H9 (cell line): ENCODE results near the gene RFESD. TPM values are rescaled to one million over a fixed set of nuclear protein-coding genes. Genes with fewer than 3 reads are reported as not detected.

Experiments used
- DNase-seq: peaks from one replicate; pipeline ENCODE4 v3.0.0-alpha.2; 2017
- H2AFZ ChIP-seq: one replicate; pipeline ENCODE4 v1.6.1; 2013; ENCODE audit warnings: mild to moderate bottlenecking, low read length, control low read depth, moderate library complexity
- H2AK5ac ChIP-seq: 2 replicates; pipeline ENCODE4 v1.6.1; 2013; ENCODE audit warnings: low read length, control low read depth, mixed read lengths; ENCODE audit not compliant: insufficient read length
- H2BK120ac ChIP-seq: one replicate; pipeline ENCODE4 v1.6.1; 2013; ENCODE audit warnings: low read depth, mild to moderate bottlenecking, low read length, control low read depth, inconsistent platforms; ENCODE audit not compliant: poor library complexity, severe bottlenecking
- H2BK12ac ChIP-seq: 2 replicates; pipeline ENCODE4 v1.6.1; 2013; ENCODE audit warnings: low read length, control low read depth, mixed read lengths, low read depth; ENCODE audit not compliant: insufficient read length
- H2BK15ac ChIP-seq: 2 replicates; pipeline ENCODE4 v1.6.1; 2013; ENCODE audit warnings: low read depth, low read length, control low read depth
- H2BK20ac ChIP-seq: one replicate; pipeline ENCODE4 v1.6.1; 2013; ENCODE audit warnings: low read depth, mild to moderate bottlenecking, low read length, control low read depth, inconsistent platforms; ENCODE audit not compliant: poor library complexity, severe bottlenecking
- H2BK5ac ChIP-seq: 2 replicates; pipeline ENCODE4 v1.6.1; 2013; ENCODE audit warnings: low read length, control low read depth, mixed read lengths; ENCODE audit not compliant: insufficient read length
- H3K14ac ChIP-seq: 2 replicates; pipeline ENCODE4 v1.6.1; 2013; ENCODE audit warnings: low read length, control low read depth; ENCODE audit not compliant: insufficient read depth
- H3K18ac ChIP-seq: 2 replicates; pipeline ENCODE4 v1.6.1; 2013; ENCODE audit warnings: low read depth, mild to moderate bottlenecking, mixed read lengths, low read length, control low read depth; ENCODE audit not compliant: insufficient read length
- H3K23ac ChIP-seq: 2 replicates; pipeline ENCODE4 v1.6.1; 2013; ENCODE audit warnings: low read length, control low read depth, mixed read lengths, low read depth; ENCODE audit not compliant: insufficient read length
- H3K23me2 ChIP-seq: 2 replicates; pipeline ENCODE4 v1.6.1; 2013; ENCODE audit warnings: low read depth, mild to moderate bottlenecking, mixed read lengths, low read length, control low read depth; ENCODE audit not compliant: insufficient read length, poor library complexity, severe bottlenecking
- H3K27ac ChIP-seq: 2 replicates; pipeline ENCODE4 v1.5.1; 2013; ENCODE audit warnings: low read length, control low read depth, mixed read lengths, low read depth; ENCODE audit not compliant: insufficient read length
- H3K27me3 ChIP-seq: 2 replicates; pipeline ENCODE4 v1.6.1; 2013; ENCODE audit warnings: low read length, control low read depth, inconsistent platforms; ENCODE audit not compliant: insufficient read depth
- H3K4ac ChIP-seq: 2 replicates; pipeline ENCODE4 v1.6.1; 2013; ENCODE audit warnings: low read depth, mild to moderate bottlenecking, control low read depth, inconsistent platforms, low read length, moderate library complexity
- H3K4me1 ChIP-seq: 2 replicates; pipeline ENCODE4 v1.6.1; 2013; ENCODE audit warnings: low read length, control low read depth, inconsistent platforms; ENCODE audit not compliant: insufficient read depth
- H3K4me2 ChIP-seq: 2 replicates; pipeline ENCODE4 v1.6.1; 2013; ENCODE audit warnings: low read length, control low read depth, mixed read lengths; ENCODE audit not compliant: insufficient read length, insufficient read depth
- H3K56ac ChIP-seq: 2 replicates; pipeline ENCODE4 v1.6.1; 2013; ENCODE audit warnings: low read depth, mild to moderate bottlenecking, mixed read lengths, low read length, control low read depth; ENCODE audit not compliant: insufficient read length
- H3K79me1 ChIP-seq: 2 replicates; pipeline ENCODE4 v1.6.1; 2013; ENCODE audit warnings: low read depth, mild to moderate bottlenecking, moderate library complexity, low read length, control low read depth, inconsistent platforms; ENCODE audit not compliant: insufficient read depth, poor library complexity, severe bottlenecking
- H3K79me2 ChIP-seq: 2 replicates; pipeline ENCODE4 v1.6.1; 2013; ENCODE audit warnings: low read length, control low read depth, inconsistent platforms; ENCODE audit not compliant: insufficient read depth
- H3K9ac ChIP-seq: 2 replicates; pipeline ENCODE4 v1.6.1; 2013; ENCODE audit warnings: low read length, control low read depth, mixed read lengths; ENCODE audit not compliant: insufficient read length; ENCODE audit errors: extremely low read depth
- H3K9me3 ChIP-seq: one replicate; pipeline ENCODE4 v1.6.1; 2013; ENCODE audit warnings: low read depth, low read length, inconsistent platforms; ENCODE audit not compliant: control insufficient read depth
- H3T11ph ChIP-seq: one replicate; pipeline ENCODE4 v1.6.1; 2013; ENCODE audit warnings: mild to moderate bottlenecking, low read length, control low read depth, inconsistent platforms
- H4K20me1 ChIP-seq: one replicate; pipeline ENCODE4 v1.6.1; 2013; ENCODE audit not compliant: control insufficient read depth, insufficient read length, insufficient read depth
- H4K5ac ChIP-seq: 2 replicates; pipeline ENCODE4 v1.6.1; 2013; ENCODE audit warnings: low read depth, mild to moderate bottlenecking, mixed read lengths, low read length, control low read depth; ENCODE audit not compliant: insufficient read length
- H4K8ac ChIP-seq: replicated peaks from 2 replicates; pipeline ENCODE4 v1.6.1; 2013; ENCODE audit warnings: low read length, control low read depth, mixed read lengths, low read depth; ENCODE audit not compliant: insufficient read length
- H4K91ac ChIP-seq: 2 replicates; pipeline ENCODE4 v1.6.1; 2013; ENCODE audit warnings: low read depth, mild to moderate bottlenecking, moderate library complexity, mixed read lengths, low read length, control low read depth; ENCODE audit not compliant: insufficient read length
- H3K27ac Mint-ChIP-seq, 3 experiments: 2 replicates in 2 of 3; 3 replicates in 1 of 3; pipeline ENCODE4 v1.8.0; 2020 to 2021; ENCODE audit warnings: mixed read lengths in 3 of 3, mild to moderate bottlenecking in 1 of 3, moderate library complexity in 1 of 3
- H3K27me3 Mint-ChIP-seq: 2 replicates; pipeline ENCODE4 v1.8.0; 2021; ENCODE audit warnings: low read depth, mild to moderate bottlenecking, moderate library complexity, mixed read lengths
- H3K36me3 Mint-ChIP-seq, 3 experiments: 2 replicates in 2 of 3; 3 replicates in 1 of 3; pipeline ENCODE4 v1.8.0; 2020 to 2021; ENCODE audit warnings: low read depth in 3 of 3, mixed read lengths in 3 of 3; ENCODE audit not compliant: insufficient read depth in 1 of 3
- H3K4me1 Mint-ChIP-seq, 2 experiments: 2 replicates each; pipeline ENCODE4 v1.8.0; 2020; ENCODE audit warnings: mixed read lengths in 2 of 2
- H3K4me3 Mint-ChIP-seq, 2 experiments: 2 replicates in 1 of 2; 3 replicates in 1 of 2; pipeline ENCODE4 v1.8.0; 2020 to 2021; ENCODE audit warnings: mild to moderate bottlenecking in 2 of 2, mixed read lengths in 2 of 2, moderate library complexity in 1 of 2
- H3K9me3 Mint-ChIP-seq, 2 experiments: 2 replicates in 1 of 2; 3 replicates in 1 of 2; pipeline ENCODE4 v1.8.0; 2020; ENCODE audit warnings: mild to moderate bottlenecking in 2 of 2, mixed read lengths in 2 of 2, moderate library complexity in 1 of 2
- total RNA-seq: library from RNA; stranded (reverse); gene quantifications from 2 replicates; pipeline ENCODE4 v1.2.1, GENCODE V29; 2021
- TF ChIP-seq, protein P1 (sequence below): fragments of 200-600 bp; sonication (generic); conservative IDR thresholded peaks from 3 replicates; pipeline ENCODE4 v1.8.0; 2021; ENCODE audit warnings: antibody characterized with exemption, mild to moderate bottlenecking

Gene RFESD
- total RNA-seq, 1 experiment from 2014 or later: 1.7 TPM

DNA sequence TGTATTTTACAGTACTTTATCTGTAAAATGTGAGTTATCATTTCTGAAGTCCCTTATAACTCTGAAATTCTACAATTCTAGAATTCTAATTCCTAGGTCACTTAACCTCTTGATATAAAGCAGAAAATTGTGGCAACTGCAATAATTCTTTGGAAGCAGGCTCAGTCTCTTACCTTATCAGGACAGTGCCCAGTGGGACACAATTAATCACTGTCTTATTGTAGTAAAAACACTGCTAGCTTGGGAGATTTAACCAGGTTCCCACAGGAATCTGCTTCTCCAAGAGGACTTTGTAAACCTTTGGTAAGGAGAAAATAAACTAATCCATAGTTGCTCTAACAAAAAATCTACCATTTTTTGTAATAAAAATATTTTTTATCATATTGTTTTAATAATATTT lies 54.5 kb downstream of the RFESD start:
- no peaks in the 10 kb centered on the region for H3K9me3 Mint-ChIP-seq
- Histone ChIP-seq H2BK5ac (no peak overlapping the region), H2BK120ac (no peak overlapping the region), H3K14ac (no peak overlapping the region), H2BK20ac (no peak overlapping the region), H3K27me3 (no peaks in the 10 kb centered on the region), H2AK5ac (no peak overlapping the region), H2BK15ac (no peak overlapping the region), H3K56ac (no peak overlapping the region), H3K23ac (no peak overlapping the region), H4K20me1 (no peaks in the 10 kb centered on the region), H2BK12ac (no peak overlapping the region), H3K9me3 (no peaks in the 10 kb centered on the region), H3K79me2 (no peaks in the 10 kb centered on the region), H2AFZ (no peak overlapping the region), H3K79me1 (no peaks in the 10 kb centered on the region), H3K4me1 (no peaks in the 10 kb centered on the region), H3K9ac (no peak overlapping the region), H3T11ph (no peak overlapping the region), H4K91ac (no peak overlapping the region), H3K23me2 (no peaks in the 10 kb centered on the region), H3K4me2 (no peak overlapping the region), H3K27ac (no peak overlapping the region), H4K8ac (no peak overlapping the region), H3K18ac (no peak overlapping the region), H3K4ac (no peak overlapping the region), H4K5ac (no peak overlapping the region)
- H3K4me3 Mint-ChIP-seq: no peak overlapping the region
- peaks cover 2% of the 10 kb centered on the region; the same call in 1 of the 2 replicates for H3K27me3 Mint-ChIP-seq
- no peaks in the 10 kb centered on the region for H3K36me3 Mint-ChIP-seq
- no peak overlapping the region for H3K27ac Mint-ChIP-seq
- H3K4me1 Mint-ChIP-seq: peaks cover 0 to 3% of the 10 kb centered on the region in 2 experiments; a peak in 1 of 4 replicates
- no peak for DNase-seq
- TF ChIP-seq, protein P1, sequence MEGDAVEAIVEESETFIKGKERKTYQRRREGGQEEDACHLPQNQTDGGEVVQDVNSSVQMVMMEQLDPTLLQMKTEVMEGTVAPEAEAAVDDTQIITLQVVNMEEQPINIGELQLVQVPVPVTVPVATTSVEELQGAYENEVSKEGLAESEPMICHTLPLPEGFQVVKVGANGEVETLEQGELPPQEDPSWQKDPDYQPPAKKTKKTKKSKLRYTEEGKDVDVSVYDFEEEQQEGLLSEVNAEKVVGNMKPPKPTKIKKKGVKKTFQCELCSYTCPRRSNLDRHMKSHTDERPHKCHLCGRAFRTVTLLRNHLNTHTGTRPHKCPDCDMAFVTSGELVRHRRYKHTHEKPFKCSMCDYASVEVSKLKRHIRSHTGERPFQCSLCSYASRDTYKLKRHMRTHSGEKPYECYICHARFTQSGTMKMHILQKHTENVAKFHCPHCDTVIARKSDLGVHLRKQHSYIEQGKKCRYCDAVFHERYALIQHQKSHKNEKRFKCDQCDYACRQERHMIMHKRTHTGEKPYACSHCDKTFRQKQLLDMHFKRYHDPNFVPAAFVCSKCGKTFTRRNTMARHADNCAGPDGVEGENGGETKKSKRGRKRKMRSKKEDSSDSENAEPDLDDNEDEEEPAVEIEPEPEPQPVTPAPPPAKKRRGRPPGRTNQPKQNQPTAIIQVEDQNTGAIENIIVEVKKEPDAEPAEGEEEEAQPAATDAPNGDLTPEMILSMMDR: no peak
